Testis (tissue), 3 donors: Measurements from ENCODE around the gene EFNA5. TPM values are rescaled to one million over a fixed set of nuclear protein-coding genes. Genes with fewer than 3 reads are reported as not detected.

Experiments
- DNase-seq: peaks from one replicate; pipeline ENCODE4 v3.0.0-alpha.2; 2019
- H3K27ac ChIP-seq, 2 donors: fragments of 200-600 bp; sonication (generic); one replicate each; pipeline ENCODE4 v1.5.1; 2019
- H3K27me3 ChIP-seq: fragments of 200-600 bp; sonication (generic); one replicate; pipeline ENCODE4 v1.5.1; 2019
- H3K36me3 ChIP-seq: fragments of 200-600 bp; sonication (generic); one replicate; pipeline ENCODE4 v1.5.1; 2017; ENCODE audit warnings: low read depth; ENCODE audit errors: missing control alignments
- H3K4me1 ChIP-seq: fragments of 200-600 bp; sonication (generic); one replicate; pipeline ENCODE4 v1.5.1; 2019
- H3K4me3 ChIP-seq, 2 donors: fragments of 200-600 bp; sonication (generic); one replicate each; pipeline ENCODE4 v1.5.1; 2017 to 2019
- H3K9me3 ChIP-seq: fragments of 200-600 bp; sonication (generic); one replicate; pipeline ENCODE4 v1.5.1; 2017
- POLR2A ChIP-seq: fragments of 450-650 bp; IDR thresholded peaks from one replicate; pipeline ENCODE4 v1.6.1; 2017; ENCODE audit warnings: antibody characterized with exemption, mild to moderate bottlenecking, moderate library complexity
- WGBS, 2 donors: methylation state at CpG; one replicate each; pipeline ENCODE4 v1.1.5; 2018; 5-methylcytosine and 5-hydroxymethylcytosine counted together
- intact Hi-C: fragments of 100-400 bp; cut with DNase I; formaldehyde crosslinking; loops from one replicate; pipeline ENCODE4 v1.15.1; 2023; ENCODE audit warnings: low total_unique reads
- polyA plus RNA-seq: library from polyadenylated mRNA; stranded (reverse); fragments of 350-450 nt; fragmentation: Illumina TruSeq; extraction: RNeasy Lipid Tissue Mini Kit (QIAGEN cat#74804); gene quantifications from one replicate; pipeline ENCODE4 v1.2.3, GENCODE V29; 2014; ENCODE audit warnings: low read depth, low replicate concordance; ENCODE audit not compliant: insufficient read depth
- total RNA-seq, 2 donors: library from RNA; depleted of rRNA; stranded (reverse); fragments of >200 nt; gene quantifications; one replicate each; pipeline ENCODE4 v1.2.3, GENCODE V29; 2016
- TF ChIP-seq, protein P1 (sequence below), 3 experiments: fragments of 450-650 bp in 2 of 3; fragments of 200-600 bp in 1 of 3; sonication (generic) in 1 of 3; IDR thresholded peaks; one replicate each; pipeline ENCODE4 v1.5.1; 2016 to 2019; ENCODE audit warnings: antibody characterized with exemption in 3 of 3, mild to moderate bottlenecking in 2 of 3, moderate library complexity in 1 of 3

EFNA5 gene
- total and polyA plus RNA-seq, 3 donors from 2014 or later: 2.6 to 5.4 (median 3.5) TPM

- H3K9me3 ChIP-seq: no peaks in the 10 kb centered on the region
- intact Hi-C loops: no loop called here
- no peak overlapping the region for H3K4me3 ChIP-seq
- WGBS, 2 donors: 82 to 85% methylated on average over 4 of the region's 4 CpGs
- no peaks in the 10 kb centered on the region for H3K4me1 ChIP-seq
- TF ChIP-seq, protein P1, sequence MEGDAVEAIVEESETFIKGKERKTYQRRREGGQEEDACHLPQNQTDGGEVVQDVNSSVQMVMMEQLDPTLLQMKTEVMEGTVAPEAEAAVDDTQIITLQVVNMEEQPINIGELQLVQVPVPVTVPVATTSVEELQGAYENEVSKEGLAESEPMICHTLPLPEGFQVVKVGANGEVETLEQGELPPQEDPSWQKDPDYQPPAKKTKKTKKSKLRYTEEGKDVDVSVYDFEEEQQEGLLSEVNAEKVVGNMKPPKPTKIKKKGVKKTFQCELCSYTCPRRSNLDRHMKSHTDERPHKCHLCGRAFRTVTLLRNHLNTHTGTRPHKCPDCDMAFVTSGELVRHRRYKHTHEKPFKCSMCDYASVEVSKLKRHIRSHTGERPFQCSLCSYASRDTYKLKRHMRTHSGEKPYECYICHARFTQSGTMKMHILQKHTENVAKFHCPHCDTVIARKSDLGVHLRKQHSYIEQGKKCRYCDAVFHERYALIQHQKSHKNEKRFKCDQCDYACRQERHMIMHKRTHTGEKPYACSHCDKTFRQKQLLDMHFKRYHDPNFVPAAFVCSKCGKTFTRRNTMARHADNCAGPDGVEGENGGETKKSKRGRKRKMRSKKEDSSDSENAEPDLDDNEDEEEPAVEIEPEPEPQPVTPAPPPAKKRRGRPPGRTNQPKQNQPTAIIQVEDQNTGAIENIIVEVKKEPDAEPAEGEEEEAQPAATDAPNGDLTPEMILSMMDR (IDR thresholded peaks at IDR 0.05): no peak
- TF ChIP-seq POLR2A: no peak
- no peak for DNase-seq
- no peak overlapping the region for H3K27ac ChIP-seq
- no peaks in the 10 kb centered on the region for H3K36me3 ChIP-seq
- H3K27me3 ChIP-seq: no peaks in the 10 kb centered on the region
These were observed 105.8 kb downstream of the EFNA5 start for GRCh38 chr5:107564931-107565372.

GRCh38 chr5:107563959-107564544, 106.7 kb downstream of the EFNA5 start:
- no peaks in the 10 kb centered on the region for H3K4me1 ChIP-seq
- 94 to 96% methylated on average over 3 of the region's 3 CpGs for WGBS, 2 donors
- H3K4me3 ChIP-seq: no peak overlapping the region
- intact Hi-C loops: no loop called here
- no peak for TF ChIP-seq POLR2A
- TF ChIP-seq, protein P1 (IDR thresholded peaks at IDR 0.05): no peak
- no peak overlapping the region for H3K27ac ChIP-seq
- no peaks in the 10 kb centered on the region for H3K9me3 ChIP-seq
- no peaks in the 10 kb centered on the region for H3K36me3 ChIP-seq
- no peak for DNase-seq
- H3K27me3 ChIP-seq: no peaks in the 10 kb centered on the region

DNA sequence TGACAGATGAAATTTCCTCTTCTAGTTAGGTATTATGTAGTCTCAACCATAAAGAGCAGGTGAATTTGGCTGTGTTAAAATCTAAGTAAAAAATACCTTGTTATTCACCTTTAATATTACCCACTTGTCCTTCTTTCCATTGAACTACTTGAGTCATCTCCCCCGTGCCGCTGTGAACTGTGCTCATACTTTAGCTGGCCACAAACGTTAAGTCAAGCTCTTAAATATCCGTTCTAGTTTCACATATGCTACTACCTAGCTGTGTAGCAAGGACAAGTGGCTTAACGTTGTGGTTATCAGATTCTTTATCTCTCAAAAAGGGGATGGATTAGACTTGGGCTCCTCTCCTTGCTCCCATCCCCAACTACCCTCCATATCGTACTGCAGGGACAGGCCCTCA, 110.4 kb downstream of the EFNA5 start:
- TF ChIP-seq, protein P1 (IDR thresholded peaks at IDR 0.05): no peak
- Histone ChIP-seq H3K36me3 (no peaks in the 10 kb centered on the region), H3K27ac (no peak overlapping the region), H3K9me3 (no peaks in the 10 kb centered on the region), H3K27me3 (no peaks in the 10 kb centered on the region), H3K4me1 (no peaks in the 10 kb centered on the region), H3K4me3 (no peak overlapping the region)
- intact Hi-C loops: no loop called here
- 77 to 88% methylated on average over 6 of the region's 6 CpGs for WGBS, 2 donors
- no peak for DNase-seq

- Histone ChIP-seq H3K4me3 (no peak overlapping the region), H3K27me3 (no peaks in the 10 kb centered on the region), H3K4me1 (no peaks in the 10 kb centered on the region), H3K27ac (no peak overlapping the region), H3K9me3 (no peaks in the 10 kb centered on the region), H3K36me3 (no peaks in the 10 kb centered on the region)
- no peak for DNase-seq
- WGBS, 2 donors: 87 to 94% methylated on average over 4 of the region's 4 CpGs
- TF ChIP-seq POLR2A: no peak
- TF ChIP-seq, protein P1 (IDR thresholded peaks at IDR 0.05): no peak
- intact Hi-C loops: no loop called here
These were observed 111.8 kb downstream of the EFNA5 start for GRCh38 chr5:107558823-107559375.
